Endothelial cell of umbilical vein (primary cell): ENCODE measurements around the gene ARG2.

ENCODE experiments used
- EZH2 ChIP-seq: IDR thresholded peaks from 2 replicates; pipeline ENCODE4 v1.6.1; 2012; ENCODE audit warnings: borderline replicate concordance, low read depth, mild to moderate bottlenecking, moderate library complexity, low read length, inconsistent platforms; ENCODE audit not compliant: severe bottlenecking
- FOS ChIP-seq: IDR thresholded peaks from 2 replicates; pipeline ENCODE4 v1.6.1; 2011; ENCODE audit warnings: mild to moderate bottlenecking, low read length, moderate library complexity, borderline replicate concordance; ENCODE audit not compliant: insufficient read depth
- GATA2 ChIP-seq: IDR thresholded peaks from 2 replicates; pipeline ENCODE4 v1.7.0; 2011; ENCODE audit warnings: low read depth, mild to moderate bottlenecking, moderate library complexity, mixed read lengths, low read length; ENCODE audit not compliant: insufficient read length, insufficient read depth
- JUN ChIP-seq: IDR thresholded peaks from 2 replicates; pipeline ENCODE4 v1.6.1; 2011; ENCODE audit warnings: borderline replicate concordance, low read depth; ENCODE audit not compliant: insufficient read length, insufficient read depth
- MAX ChIP-seq: IDR thresholded peaks from 2 replicates; pipeline ENCODE4 v1.6.1; 2011; ENCODE audit not compliant: insufficient read depth, insufficient read length
- MYC ChIP-seq: IDR thresholded peaks from one replicate; pipeline ENCODE4 v1.6.1; 2011; ENCODE audit warnings: mild to moderate bottlenecking, low read depth, low read length
- POLR2A ChIP-seq: IDR thresholded peaks from 2 replicates; pipeline ENCODE4 v1.6.1; 2012; ENCODE audit warnings: low read depth, mild to moderate bottlenecking, control low read depth, low read length
- POLR2AphosphoS5 ChIP-seq: IDR thresholded peaks from 2 replicates; pipeline ENCODE4 v1.6.1; 2012; ENCODE audit warnings: low read depth, mild to moderate bottlenecking, control low read depth, low read length, moderate library complexity; ENCODE audit not compliant: insufficient read depth
- TF ChIP-seq, protein P1 (sequence below), 2 donors: IDR thresholded peaks; 1 replicate in 1 of 2; 2 replicates in 1 of 2; pipeline ENCODE4 v1.5.1; 2011; ENCODE audit warnings: low read length in 2 of 2, mild to moderate bottlenecking in 2 of 2, moderate library complexity in 2 of 2, control low read depth in 1 of 2, inconsistent platforms in 1 of 2, low read depth in 1 of 2; ENCODE audit not compliant: insufficient read depth in 1 of 2; ENCODE audit errors: extremely low read depth in 1 of 2

DNA sequence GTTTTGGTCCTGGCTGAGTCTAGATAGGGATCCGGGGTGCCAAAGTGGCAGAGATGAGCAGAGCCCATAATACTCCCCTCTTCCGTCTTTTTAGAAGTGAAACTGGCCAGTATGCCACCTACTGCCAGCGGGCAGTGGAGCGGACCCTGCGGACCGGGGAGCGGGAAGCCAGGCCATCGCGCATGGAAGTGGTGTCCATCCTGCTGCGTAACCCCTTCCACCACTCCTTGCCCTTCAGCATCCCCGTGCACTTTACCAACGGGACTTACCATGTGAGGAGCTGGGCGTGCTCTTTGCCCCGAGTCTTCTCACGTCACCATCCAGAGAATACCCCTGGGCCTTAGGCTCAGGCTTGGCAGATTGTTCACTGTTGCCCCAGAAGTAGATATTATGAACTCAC lies 40.7 kb upstream of the ARG2 start:
- TF ChIP-seq JUN (no peak), MAX (no peak), POLR2AphosphoS5 (no peak), POLR2A (no peak), EZH2 (no peak), MYC (no peak), GATA2 (no peak), FOS (no peak)
- TF ChIP-seq, protein P1, sequence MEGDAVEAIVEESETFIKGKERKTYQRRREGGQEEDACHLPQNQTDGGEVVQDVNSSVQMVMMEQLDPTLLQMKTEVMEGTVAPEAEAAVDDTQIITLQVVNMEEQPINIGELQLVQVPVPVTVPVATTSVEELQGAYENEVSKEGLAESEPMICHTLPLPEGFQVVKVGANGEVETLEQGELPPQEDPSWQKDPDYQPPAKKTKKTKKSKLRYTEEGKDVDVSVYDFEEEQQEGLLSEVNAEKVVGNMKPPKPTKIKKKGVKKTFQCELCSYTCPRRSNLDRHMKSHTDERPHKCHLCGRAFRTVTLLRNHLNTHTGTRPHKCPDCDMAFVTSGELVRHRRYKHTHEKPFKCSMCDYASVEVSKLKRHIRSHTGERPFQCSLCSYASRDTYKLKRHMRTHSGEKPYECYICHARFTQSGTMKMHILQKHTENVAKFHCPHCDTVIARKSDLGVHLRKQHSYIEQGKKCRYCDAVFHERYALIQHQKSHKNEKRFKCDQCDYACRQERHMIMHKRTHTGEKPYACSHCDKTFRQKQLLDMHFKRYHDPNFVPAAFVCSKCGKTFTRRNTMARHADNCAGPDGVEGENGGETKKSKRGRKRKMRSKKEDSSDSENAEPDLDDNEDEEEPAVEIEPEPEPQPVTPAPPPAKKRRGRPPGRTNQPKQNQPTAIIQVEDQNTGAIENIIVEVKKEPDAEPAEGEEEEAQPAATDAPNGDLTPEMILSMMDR (IDR thresholded peaks at IDR 0.05; ENCODE audit: extremely low read depth in 1 of 2, insufficient read depth in 1 of 2, low read depth in 1 of 2, low read length in 2 of 2), result no peak
